ENCODE results near the gene SENP1.

GRCh38 chr12:47993491-47993890 lies 112.4 kb downstream of the SENP1 start:
- TF ChIP-seq POLR2A (IDR thresholded peaks at IDR 0.05): no peak
- TF ChIP-seq CTCF (IDR thresholded peaks at IDR 0.05): no peak
